ENCODE results near the gene GNPTAB.

The GNPTAB gene

GRCh38 chr12:101727098-101727497, 103.7 kb downstream of the GNPTAB start:
- DNase-seq: no peak

- no peak for DNase-seq
Measured at GRCh38 chr12:101722392-101722791, 108.4 kb downstream of the GNPTAB start.

DNA sequence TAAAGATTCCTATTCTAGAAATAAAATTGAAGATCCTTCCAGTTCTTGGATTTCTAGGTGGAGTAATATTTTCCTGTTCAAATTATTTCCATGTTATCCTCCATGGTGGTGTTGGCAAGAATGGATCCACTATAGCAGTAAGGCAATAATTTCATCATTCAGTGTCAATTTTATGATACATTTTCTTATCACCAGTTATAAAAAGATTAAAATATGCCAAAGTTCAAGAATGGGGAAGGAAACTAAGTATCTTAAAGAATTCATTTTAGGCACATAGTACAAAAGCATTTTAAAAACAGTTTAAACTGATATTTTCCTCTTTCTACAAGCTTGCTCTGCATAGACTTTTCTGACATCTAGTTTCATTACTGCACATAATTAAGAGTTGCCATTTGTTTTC, 110.6 kb downstream of the GNPTAB start:
- no peak for DNase-seq

DNA sequence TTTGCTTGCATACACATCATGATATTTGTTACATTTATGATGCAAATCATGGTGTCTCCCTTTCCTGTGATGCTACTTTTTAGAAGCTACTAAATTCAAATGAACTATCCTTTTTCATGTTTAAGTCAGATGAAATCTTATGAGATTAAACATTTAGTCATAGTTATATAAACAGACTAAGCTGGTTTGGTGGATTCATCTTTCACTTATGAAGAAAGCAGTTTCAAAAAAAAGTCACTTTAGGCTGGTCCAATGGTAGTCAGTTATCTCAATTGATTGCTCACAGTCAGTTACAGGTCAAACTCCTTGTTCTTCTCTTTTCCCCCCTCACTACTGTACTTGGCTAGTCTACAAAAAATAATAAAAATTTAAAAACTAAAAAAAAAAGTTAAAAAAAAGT, 111.2 kb downstream of the GNPTAB start:
- DNase-seq: peak; percentile 68

DNA sequence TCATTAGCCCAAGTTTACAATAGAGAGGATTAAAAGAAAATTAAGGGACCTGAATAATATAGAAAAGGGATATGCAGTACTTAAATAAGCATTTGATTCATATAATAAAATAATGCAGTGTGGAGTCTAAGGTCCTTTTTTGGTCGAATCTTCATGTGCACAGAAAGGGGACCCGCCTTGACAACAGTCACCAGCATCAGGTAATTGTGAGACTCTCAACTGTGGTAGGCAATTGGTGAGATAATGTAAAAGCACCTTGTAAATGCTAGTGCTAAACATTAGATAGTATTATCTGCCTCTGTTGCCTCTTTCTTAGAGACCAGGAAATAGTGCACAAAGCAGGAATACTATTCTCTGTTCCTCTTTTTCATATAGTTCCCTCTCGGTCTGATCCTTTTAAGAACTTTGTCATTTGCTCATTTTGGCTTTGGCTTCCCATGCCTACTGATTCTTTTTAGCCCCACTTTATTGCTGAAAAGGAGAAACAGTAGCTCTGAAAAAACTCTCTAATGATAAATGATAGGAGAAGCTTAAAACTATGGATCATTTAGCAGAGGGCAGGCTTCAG, 115.8 kb downstream of the GNPTAB start:
- DNase-seq: no peak

- DNase-seq: no peak
Measured at GRCh38 chr12:101713930-101714329, 116.8 kb downstream of the GNPTAB start.

DNA sequence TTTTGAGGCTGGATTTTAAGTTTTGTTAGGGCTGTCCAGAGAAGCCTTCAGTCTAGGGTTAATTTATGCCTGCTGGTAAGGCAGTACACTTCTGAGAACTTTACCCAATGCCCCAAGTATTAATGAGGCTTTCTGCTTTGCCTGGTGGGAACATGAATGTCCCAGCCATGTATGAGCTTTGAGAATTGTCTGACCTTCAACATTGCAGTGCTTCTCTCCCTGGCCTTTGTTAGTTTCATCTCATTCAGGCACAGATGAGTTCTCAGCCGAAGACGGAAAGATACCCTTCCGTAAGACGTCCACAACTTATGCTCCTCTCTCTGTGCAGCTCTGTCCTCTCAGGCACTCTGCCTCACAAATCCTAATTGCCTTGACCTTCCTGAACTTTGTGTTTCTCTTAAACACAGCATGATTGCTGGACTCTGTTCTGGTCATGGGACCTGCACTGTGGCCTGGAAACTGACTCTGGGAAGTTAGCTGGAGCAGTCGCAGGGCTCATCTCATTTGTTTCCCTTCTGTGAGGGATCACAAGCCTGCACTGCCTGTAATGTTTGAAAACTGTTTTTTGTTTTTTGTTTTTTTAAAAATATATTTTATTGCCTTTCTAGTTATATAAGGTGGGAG, 117.6 kb downstream of the GNPTAB start:
- no peak for DNase-seq

DNA sequence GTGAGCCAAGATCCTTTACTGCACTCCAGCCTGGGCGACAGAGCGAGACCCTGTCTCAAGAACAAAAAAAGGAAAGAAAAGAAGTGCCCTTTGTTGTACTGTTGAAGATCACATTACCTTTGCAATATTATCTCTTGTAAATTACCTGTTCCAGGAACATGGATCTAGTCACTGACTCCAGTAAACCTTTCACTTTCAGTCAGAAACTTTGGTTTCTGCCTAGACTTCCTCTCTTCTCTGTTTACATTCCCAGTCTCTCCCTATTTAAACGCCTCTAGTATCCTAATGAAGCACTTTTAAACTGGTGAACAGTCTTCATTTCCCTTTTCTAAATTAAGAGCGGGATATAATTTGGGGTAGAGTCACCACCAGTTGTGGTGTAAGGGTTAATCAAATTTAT, 120.5 kb downstream of the GNPTAB start:
- no peak for DNase-seq

GRCh38 chr12:101707131-101707782, 123.5 kb downstream of the GNPTAB start:
- no peak for DNase-seq

DNA sequence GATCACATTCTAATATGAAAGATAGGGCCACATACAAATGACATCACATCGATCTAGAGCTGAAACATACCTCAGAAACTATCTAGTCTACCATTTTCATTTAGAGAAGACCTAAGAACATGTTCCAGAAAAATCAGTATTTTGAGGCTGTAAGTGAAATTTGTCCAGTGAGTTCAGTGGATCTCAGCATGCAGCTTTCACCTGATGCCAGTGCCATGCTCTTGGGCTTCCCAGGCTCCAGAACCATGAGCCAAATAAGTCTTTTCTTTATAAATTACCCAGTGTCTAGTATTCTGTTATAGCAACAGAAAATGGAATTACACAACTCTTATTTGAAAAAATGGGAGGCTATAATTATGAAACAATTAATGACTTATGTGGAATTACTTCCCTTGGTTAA, 124.4 kb downstream of the GNPTAB start:
- DNase-seq: no peak

DNA sequence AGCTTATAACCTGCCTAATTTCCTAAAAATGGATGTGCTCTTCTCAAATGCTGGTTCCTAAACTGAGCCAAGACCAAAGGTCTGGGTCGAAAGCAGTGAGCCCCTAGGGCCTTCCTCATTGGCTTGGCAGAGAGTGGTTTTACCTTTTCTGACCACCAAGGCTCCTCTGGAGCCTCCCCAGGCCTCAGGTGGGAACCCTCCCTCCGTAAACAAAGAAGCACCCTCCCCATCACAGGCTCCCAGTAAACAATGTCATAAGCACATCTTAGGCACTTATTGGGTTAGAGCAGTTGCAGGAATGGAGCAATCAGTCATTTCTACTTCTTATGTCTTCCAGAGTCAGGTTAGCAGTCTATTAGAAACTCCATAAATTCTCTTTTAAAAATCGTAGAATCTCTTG, 127.3 kb downstream of the GNPTAB start:
- no peak for DNase-seq

- no peak for DNase-seq
Measured at GRCh38 chr12:101700299-101700820, 130.4 kb downstream of the GNPTAB start.

- DNase-seq: peak; percentile 31
Measured at GRCh38 chr12:101698800-101699347, 131.9 kb downstream of the GNPTAB start.

DNA sequence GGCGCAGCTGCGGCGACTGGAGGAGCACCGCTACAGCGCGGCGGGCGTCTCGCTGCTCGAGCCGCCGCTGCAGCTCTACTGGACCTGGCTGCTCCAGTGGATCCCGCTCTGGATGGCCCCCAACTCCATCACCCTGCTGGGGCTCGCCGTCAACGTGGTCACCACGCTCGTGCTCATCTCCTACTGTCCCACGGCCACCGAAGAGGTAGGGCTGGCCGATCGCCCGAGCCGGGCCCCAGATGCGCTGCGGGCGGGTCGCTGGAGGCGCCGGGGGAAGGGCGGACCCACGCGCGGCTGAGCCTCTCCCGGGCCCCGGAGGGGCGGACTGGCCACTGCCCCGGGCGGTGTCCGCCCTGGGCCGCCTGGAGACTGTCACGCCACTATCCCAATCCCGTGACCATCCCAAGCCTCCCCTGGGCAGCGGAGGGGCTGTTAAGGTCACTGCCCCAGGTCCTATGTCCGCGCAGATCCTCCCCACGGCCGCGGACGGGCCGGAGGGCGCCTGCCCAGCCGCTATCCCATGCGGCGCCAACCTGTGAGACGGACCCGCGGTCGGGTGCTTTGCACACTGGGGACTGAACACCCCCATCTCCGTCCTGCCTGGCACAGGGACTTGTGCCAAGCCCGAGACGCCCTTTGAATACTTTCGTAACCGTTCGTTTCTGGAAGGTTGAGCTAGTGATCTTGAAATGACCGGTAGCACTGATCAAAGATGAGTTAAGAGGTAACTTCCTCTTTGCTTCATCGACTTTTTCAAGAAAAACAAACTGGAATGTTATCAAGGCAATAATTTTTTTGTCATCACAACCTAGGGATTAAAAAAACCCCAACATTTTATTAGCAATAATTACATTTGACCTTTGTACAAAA, 132.6 kb downstream of the GNPTAB start:
- DNase-seq: peak; percentile 32

DNA sequence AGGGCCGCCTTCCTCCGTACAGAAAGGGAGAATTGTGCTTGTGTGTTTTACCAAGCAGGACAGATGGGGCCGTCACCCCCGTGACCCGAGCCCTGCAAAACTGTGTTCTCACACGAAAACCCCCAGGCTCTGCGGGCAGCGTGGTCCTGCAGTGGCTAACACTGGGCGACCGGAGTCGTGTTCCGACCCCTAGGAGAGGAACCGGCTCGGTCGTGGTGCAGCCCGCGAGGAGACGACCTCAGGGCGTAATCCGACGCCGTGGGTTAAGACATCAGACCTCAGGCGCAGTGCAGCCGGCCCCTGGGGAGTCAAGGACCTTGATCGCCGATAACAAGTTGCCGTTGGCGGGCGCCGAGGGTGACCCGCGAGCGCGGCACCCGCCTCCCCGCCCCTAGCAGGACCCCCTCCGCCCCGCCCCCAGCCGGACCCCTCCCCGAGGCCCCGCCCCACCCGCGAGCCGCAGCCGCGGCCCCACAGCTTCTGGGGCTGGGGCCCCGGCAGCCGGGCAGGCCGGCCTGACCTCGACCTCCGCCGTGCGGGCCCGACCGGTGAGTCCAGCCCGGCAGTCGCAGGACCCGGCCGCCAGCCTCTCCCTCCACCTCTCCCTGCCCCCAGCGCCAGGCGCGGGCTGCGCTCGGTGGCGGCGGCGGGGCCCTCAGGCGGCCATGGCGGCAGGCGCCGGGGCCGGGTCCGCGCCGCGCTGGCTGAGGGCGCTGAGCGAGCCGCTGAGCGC, 133.4 kb downstream of the GNPTAB start, which contains the start of gene CHPT1:
Gene CHPT1 (plus strand): TSS at position 444 of the 733 bp plus-strand sequence. CDS start 222 bp downstream, at position 666.
- DNase-seq: peak; percentile 20

- DNase-seq: no peak
Measured at GRCh38 chr12:101696251-101697196, 134.2 kb downstream of the GNPTAB start.

DNA sequence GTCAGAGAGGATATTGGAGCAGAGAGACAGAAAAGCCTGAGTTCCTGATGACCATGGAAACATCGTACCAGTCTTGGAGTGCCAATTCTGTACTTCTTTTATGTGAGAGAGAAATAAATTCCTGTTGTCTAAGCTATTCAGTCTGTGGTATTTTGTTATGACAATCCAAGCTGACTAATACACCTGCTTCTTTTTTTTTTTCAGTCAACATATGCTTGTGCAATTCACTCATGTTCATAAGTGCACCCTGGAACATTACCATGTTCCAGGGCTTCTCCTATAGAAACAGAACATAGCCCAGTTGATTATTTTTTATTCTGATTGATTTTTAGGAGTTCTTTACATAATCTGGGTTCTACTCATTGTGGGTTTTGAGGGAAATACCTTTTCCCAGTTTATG, 135.1 kb downstream of the GNPTAB start:
- DNase-seq: peak; percentile 54

Data from HCEC 1CT (cell line).